ENCODE results near the gene GJB3. TPM values are rescaled to one million over a fixed set of nuclear protein-coding genes. Genes with fewer than 3 reads are reported as not detected.
"Not testable (repeated sequence)": the region's sequence is repeated elsewhere in the genome, so short reads cannot be mapped to it uniquely, and the experiment has no call there.

The GJB3 gene
- total RNA-seq, 1 experiment from 2014 or later: 0.52 TPM

- intact Hi-C loops (cut with micrococcal nuclease; ENCODE audit: unreplicated experiment): no loop called here
- no peaks in the 10 kb centered on the region for H3K4me1 Mint-ChIP-seq (ENCODE audit: low read depth, unreplicated experiment)
These were observed 12.2 kb upstream of the GJB3 start for GRCh38 chr1:34768856-34769255.

DNA sequence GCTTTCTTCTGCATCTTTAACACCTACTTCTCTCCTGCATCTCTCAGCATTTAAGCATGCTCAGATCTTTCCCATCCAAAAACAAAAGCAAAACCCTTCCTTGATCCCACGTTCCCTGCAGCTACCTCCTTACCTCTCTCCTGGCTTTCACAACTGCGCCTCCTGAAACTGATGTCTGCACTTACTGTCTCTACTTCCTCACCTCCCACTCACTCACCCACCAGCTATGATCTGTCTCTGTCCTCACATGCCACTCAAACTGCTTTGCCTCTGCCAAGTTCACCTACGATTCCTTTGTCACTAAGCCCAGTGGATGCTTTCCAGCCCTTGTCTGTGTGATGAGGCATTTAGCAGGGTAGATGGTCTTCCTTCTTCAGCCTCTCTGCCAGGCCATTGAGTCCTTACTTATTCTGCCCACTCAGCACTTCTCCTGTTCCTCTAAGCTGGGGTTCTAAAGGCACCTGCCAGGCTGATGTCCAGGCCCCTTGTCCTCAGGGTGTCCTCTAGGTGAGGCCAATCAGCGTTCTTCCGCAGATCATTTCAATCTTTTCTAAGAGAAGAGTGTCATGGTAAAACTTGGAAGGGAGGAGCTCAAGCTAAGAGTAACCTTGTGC lies 10.0 kb upstream of the GJB3 start:
- Mint-ChIP-seq H3K36me3 (ENCODE audit: insufficient read depth, unreplicated experiment) (no peaks in the 10 kb centered on the region), H3K9me3 (ENCODE audit: unreplicated experiment) (no peaks in the 10 kb centered on the region), H3K27ac (ENCODE audit: unreplicated experiment) (no peak overlapping the region), H3K4me3 (ENCODE audit: unreplicated experiment) (no peak overlapping the region), H3K4me1 (ENCODE audit: low read depth, unreplicated experiment) (no peaks in the 10 kb centered on the region), H3K27me3 (ENCODE audit: insufficient read depth, unreplicated experiment) (no peaks in the 10 kb centered on the region)
- POLR2A ChIA-PET: no interaction called here
- CTCF ChIA-PET: no interaction called here
- intact Hi-C loops (cut with micrococcal nuclease; ENCODE audit: unreplicated experiment): no loop called here
- H3K27me3 ChIP-seq (replicated peaks; ENCODE audit: control insufficient read depth, insufficient read depth, low read length): no peaks in the 10 kb centered on the region
- DNase-seq: no peak
- H3K9me3 ChIP-seq: no peaks in the 10 kb centered on the region
- no peak overlapping the region for H3K4me3 ChIP-seq (ENCODE audit: low read depth, low read length)
- no peaks in the 10 kb centered on the region for H3K36me3 ChIP-seq (ENCODE audit: control insufficient read depth, insufficient read depth, low read length)
- no peaks in the 10 kb centered on the region for H3K4me1 ChIP-seq
- TF ChIP-seq CTCF (IDR thresholded peaks at IDR 0.05; ENCODE audit: insufficient read depth in 1 of 2, low read depth in 1 of 2, low read length in 1 of 2, severe bottlenecking in 1 of 2, unreplicated experiment in 1 of 2): no peak
- no TSS peak for BruUV-seq (replicated peaks)

More at GRCh38 chr1:34768856-34769255, 12.2 kb upstream of the GJB3 start:
- Mint-ChIP-seq H3K9me3 (ENCODE audit: unreplicated experiment) (no peaks in the 10 kb centered on the region), H3K36me3 (ENCODE audit: insufficient read depth, unreplicated experiment) (no peaks in the 10 kb centered on the region), H3K27me3 (ENCODE audit: insufficient read depth, unreplicated experiment) (no peaks in the 10 kb centered on the region), H3K4me3 (ENCODE audit: unreplicated experiment) (no peak overlapping the region), H3K27ac (ENCODE audit: unreplicated experiment) (no peak overlapping the region)
- no peak for DNase-seq
- ChIA-PET POLR2A (no interaction called here), CTCF (no interaction called here)
- no TSS peak for BruUV-seq (replicated peaks)
- H3K36me3 ChIP-seq (ENCODE audit: control insufficient read depth, insufficient read depth, low read length): no peaks in the 10 kb centered on the region
- H3K4me1 ChIP-seq: no peaks in the 10 kb centered on the region; the same call in 1 of the 2 replicates
- no peaks in the 10 kb centered on the region for H3K27me3 ChIP-seq (replicated peaks; ENCODE audit: control insufficient read depth, insufficient read depth, low read length)
- H3K4me3 ChIP-seq (ENCODE audit: low read depth, low read length): no peak overlapping the region
- no peak for TF ChIP-seq CTCF (IDR thresholded peaks at IDR 0.05; ENCODE audit: insufficient read depth in 1 of 2, low read depth in 1 of 2, low read length in 1 of 2, severe bottlenecking in 1 of 2, unreplicated experiment in 1 of 2)
- H3K9me3 ChIP-seq: no peaks in the 10 kb centered on the region

DNA sequence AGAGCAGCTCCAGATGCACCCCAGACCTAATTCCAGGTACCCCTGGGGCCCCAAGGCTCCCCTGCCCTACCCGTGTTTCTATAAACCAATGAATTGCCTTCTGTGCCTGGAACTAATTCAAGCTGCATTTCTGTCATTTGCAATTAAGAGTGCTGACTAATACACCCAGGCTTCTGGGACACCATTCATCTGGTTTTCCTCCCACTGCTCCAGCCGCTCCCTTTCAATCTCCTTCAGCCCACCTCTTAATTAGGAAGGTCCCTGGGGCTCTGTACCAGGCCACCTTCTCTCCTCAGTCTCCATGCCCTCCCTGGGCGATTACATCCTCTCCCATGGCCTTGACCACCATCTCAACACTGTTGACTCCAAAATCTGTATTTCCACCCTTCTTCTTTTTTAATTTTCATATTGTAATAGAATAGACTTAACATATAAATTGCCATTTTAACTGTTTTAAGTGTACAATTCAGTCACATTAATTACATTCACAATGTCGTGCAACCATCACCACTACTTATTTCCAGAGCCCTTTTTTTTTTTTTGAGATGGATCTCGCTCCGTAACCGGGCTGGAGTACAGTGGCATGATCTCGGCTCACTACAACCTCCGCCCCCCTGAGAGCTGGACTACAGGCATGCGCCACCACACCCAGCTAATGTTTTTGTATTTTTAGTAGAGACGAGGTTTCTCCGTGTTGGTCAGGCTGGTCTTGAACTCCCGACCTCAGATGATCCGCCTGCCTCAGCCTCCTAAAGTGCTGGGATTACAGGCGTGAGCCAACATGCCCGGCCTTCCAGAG lies 9.2 kb upstream of the GJB3 start:
- Mint-ChIP-seq H3K9me3 (ENCODE audit: unreplicated experiment) (no peaks in the 10 kb centered on the region), H3K4me1 (ENCODE audit: low read depth, unreplicated experiment) (no peaks in the 10 kb centered on the region), H3K4me3 (ENCODE audit: unreplicated experiment) (no peak overlapping the region), H3K27ac (ENCODE audit: unreplicated experiment) (no peak overlapping the region), H3K27me3 (ENCODE audit: insufficient read depth, unreplicated experiment) (no peaks in the 10 kb centered on the region), H3K36me3 (ENCODE audit: insufficient read depth, unreplicated experiment) (no peaks in the 10 kb centered on the region)
- DNase-seq: no peak
- H3K36me3 ChIP-seq (ENCODE audit: control insufficient read depth, insufficient read depth, low read length): no peaks in the 10 kb centered on the region
- no peaks in the 10 kb centered on the region for H3K27me3 ChIP-seq (replicated peaks; ENCODE audit: control insufficient read depth, insufficient read depth, low read length)
- POLR2A ChIA-PET: no interaction called here
- H3K4me1 ChIP-seq: no peaks in the 10 kb centered on the region
- no peaks in the 10 kb centered on the region for H3K9me3 ChIP-seq
- intact Hi-C loops (cut with micrococcal nuclease; ENCODE audit: unreplicated experiment): no loop called here
- no peak overlapping the region for H3K4me3 ChIP-seq (ENCODE audit: low read depth, low read length)
- CTCF ChIA-PET: no interaction called here
- no TSS peak for BruUV-seq (replicated peaks)
- TF ChIP-seq CTCF (IDR thresholded peaks at IDR 0.05; ENCODE audit: insufficient read depth in 1 of 2, low read depth in 1 of 2, low read length in 1 of 2, severe bottlenecking in 1 of 2, unreplicated experiment in 1 of 2): no peak

GRCh38 chr1:34773114-34773513 lies 7.9 kb upstream of the GJB3 start:
- intact Hi-C loops (cut with micrococcal nuclease; ENCODE audit: unreplicated experiment); CTCF ChIA-PET; H3K9me3 ChIP-seq; H3K27me3 ChIP-seq (replicated peaks; ENCODE audit: control insufficient read depth, insufficient read depth, low read length); H3K27ac Mint-ChIP-seq (ENCODE audit: unreplicated experiment); H3K4me1 Mint-ChIP-seq (ENCODE audit: low read depth, unreplicated experiment); H3K36me3 Mint-ChIP-seq (ENCODE audit: insufficient read depth, unreplicated experiment); H3K36me3 ChIP-seq (ENCODE audit: control insufficient read depth, insufficient read depth, low read length); BruUV-seq (replicated peaks); DNase-seq; POLR2A ChIA-PET; H3K4me3 ChIP-seq (ENCODE audit: low read depth, low read length); H3K4me3 Mint-ChIP-seq (ENCODE audit: unreplicated experiment); H3K27me3 Mint-ChIP-seq (ENCODE audit: insufficient read depth, unreplicated experiment); H3K4me1 ChIP-seq; H3K9me3 Mint-ChIP-seq (ENCODE audit: unreplicated experiment): not testable (repeated sequence)
